ENCODE measurements around the gene ZNF586. TPM values are rescaled to one million over a fixed set of nuclear protein-coding genes. Genes with fewer than 3 reads are reported as not detected.

The ZNF586 gene
- total RNA-seq: 10 to 100 TPM in 1 of 2 donors, 1 to 10 TPM in 1; 9.6 to 12.0 TPM

DNA sequence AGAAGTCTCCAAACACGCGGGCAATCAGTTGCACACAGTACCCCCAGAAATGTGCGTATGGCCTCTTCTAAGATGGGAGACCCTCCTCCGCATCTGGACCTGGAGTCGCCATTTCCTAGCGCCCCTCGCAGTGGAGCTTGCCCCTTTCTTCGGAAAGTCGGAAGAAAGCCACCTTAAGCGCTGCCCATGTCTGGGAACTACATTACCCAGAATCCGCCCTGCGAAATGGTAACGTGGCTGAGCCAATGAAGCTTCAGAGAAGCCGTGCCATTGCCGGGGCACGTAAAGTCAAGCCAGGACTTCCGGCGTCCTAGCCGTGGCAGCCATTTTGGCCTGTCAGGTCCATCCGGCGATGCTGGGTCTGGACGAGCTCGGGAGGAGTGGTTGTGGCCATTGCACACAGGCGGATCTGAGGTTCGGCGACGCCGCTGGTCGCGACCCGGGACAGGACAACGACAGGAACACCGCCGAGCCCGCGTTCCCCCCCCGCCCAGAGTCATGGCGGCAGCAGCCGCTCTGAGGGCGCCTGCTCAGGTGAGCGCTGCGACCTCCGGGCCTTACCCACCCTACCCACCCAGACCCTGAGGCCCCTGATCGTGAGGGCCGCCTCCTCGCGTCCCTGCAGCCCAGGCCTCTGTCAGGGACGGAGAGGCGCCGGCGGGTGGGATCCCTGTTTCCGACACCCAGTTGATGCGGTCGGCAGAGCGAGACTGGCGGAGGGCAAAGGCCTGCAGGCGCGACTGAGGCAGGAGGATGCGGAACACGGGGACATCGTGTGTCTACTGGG, at the start of gene ZNF586:
ZNF586 (plus strand) TSS at position 332 of the 787 bp plus-strand sequence; CDS start at position 499, 167 bp downstream.

GRCh38 chr19:57746580-57747471, 22.6 kb upstream of the ZNF586 start, which contains the start of gene ZNF776:
TSS of gene ZNF776 (plus strand) at chr19:57746815. CDS start at chr19:57747059, 244 bp downstream.

DNA sequence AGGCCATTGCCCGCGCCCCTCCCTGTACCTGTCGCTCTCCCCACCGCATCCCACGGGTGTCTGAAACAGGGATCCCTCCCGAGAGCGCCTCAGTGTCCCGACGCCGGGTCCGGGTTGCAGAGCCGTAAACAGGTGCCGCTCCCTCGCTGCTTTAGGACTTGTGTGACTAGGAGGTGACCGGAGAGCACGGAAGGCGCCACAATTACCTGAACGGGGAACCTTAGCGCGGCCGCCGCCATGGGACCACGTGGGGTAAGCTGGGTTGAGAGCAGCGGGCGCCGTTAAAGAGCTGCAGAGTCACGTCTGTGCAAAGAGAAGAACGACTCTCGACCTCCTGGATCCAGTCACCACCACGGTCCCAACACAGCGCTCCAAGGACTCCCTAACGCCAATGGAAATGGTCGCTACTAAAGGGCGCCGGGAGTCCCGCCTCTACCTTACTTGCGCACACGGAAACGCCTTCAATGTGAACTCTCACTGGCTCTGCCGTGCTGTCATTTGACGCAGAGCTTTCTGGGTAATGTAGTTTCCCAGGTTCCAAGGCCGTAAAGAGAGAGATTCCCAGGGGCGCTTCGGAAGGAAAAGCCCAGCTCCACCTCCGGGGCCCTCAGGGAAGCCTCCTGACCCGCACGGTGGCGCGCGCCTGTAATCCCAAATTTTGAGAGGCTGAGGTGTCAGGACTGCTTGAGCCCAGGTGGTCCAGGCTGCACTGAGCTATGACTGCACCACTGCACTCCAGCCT, 45.2 kb downstream of the ZNF586 start, which contains the start of gene ZNF552:
ZNF552 (minus strand) TSS at position 409 of the 742 bp plus-strand sequence; CDS start at position 239, 170 bp downstream.

GRCh38 chr19:57830071-57830602, 60.7 kb downstream of the ZNF586 start, which contains the start of gene ZNF587B:
TSS of gene ZNF587B (plus strand) at chr19:57830299. CDS start at chr19:57830529, 230 bp downstream.

Other genes starting within 250 kb of the ZNF586 start
- 10 to 100 TPM; 12.3 to 15.1 TPM for gene ZNF549, start 242.3 kb upstream of the ZNF586 start, total RNA-seq
- gene ZNF550, start 209.8 kb upstream of the ZNF586 start, total RNA-seq: 1 to 10 TPM; 6.5 to 7.3 TPM
- gene ZNF416, start 190.8 kb upstream of the ZNF586 start, total RNA-seq: 1 to 10 TPM; 4.8 to 5.7 TPM
- 10 to 100 TPM in 1 of 2 donors, 1 to 10 TPM in 1; 9.3 to 14.7 TPM for gene ZIK1, start 185.5 kb upstream of the ZNF586 start, total RNA-seq
- gene ZNF530, start 169.8 kb upstream of the ZNF586 start, total RNA-seq: 1 to 10 TPM; 7.6 to 7.7 TPM
- gene ZNF134, start 155.4 kb upstream of the ZNF586 start, total RNA-seq: 10 to 100 TPM; 20.0 to 21.6 TPM
- 1 to 10 TPM; 9.0 to 9.6 TPM for gene ZNF211, start 136.5 kb upstream of the ZNF586 start, total RNA-seq
- not detected for gene ZSCAN4, start 100.7 kb upstream of the ZNF586 start, total RNA-seq
- gene ZNF551, start 87.7 kb upstream of the ZNF586 start, total RNA-seq: 10 to 100 TPM in 1 of 2 donors, 1 to 10 TPM in 1; 6.9 to 11.7 TPM
- 1 to 10 TPM; 2.7 to 5.9 TPM for gene ZNF154, start 60.5 kb upstream of the ZNF586 start, total RNA-seq
- gene ZNF671, start 42.1 kb upstream of the ZNF586 start, total RNA-seq: 10 to 100 TPM in 1 of 2 donors, 1 to 10 TPM in 1; 9.7 to 12.0 TPM
- gene ZNF776, start 22.9 kb upstream of the ZNF586 start, total RNA-seq: 10 to 100 TPM; 14.7 to 15.5 TPM
- gene ZNF552, start 45.2 kb downstream of the ZNF586 start, total RNA-seq: 1 to 10 TPM; 5.0 to 8.3 TPM
- 10 to 100 TPM; 13.4 to 34.0 TPM for gene ZNF587B, start 60.6 kb downstream of the ZNF586 start, total RNA-seq
- gene ZNF587, start 80.2 kb downstream of the ZNF586 start, total RNA-seq: 10 to 100 TPM; 21.0 to 29.0 TPM
- gene ZNF814, start 119.4 kb downstream of the ZNF586 start, total RNA-seq: 10 to 100 TPM in 1 of 2 donors, 1 to 10 TPM in 1; 9.6 to 12.7 TPM
- 1 to 10 TPM; 8.6 to 9.7 TPM for gene ZNF417, start 146.9 kb downstream of the ZNF586 start, total RNA-seq
- 1 to 10 TPM; 3.1 to 6.3 TPM for gene ZNF418, start 165.7 kb downstream of the ZNF586 start, total RNA-seq
- gene ZNF256, start 178.0 kb downstream of the ZNF586 start, total RNA-seq: 1 to 10 TPM; 3.4 to 7.0 TPM
- gene C19orf18, start 204.9 kb downstream of the ZNF586 start, total RNA-seq: under 1 TPM in 1 of 2 donors, not detected in 1; 0.34 TPM
- 10 to 100 TPM in 1 of 2 donors, 1 to 10 TPM in 1; 7.7 to 16.5 TPM for gene ZNF606, start 233.1 kb downstream of the ZNF586 start, total RNA-seq